GM12875 (cell line): ENCODE results near the gene SYT6.

Experiments
- H3K4me3 ChIP-seq: one replicate; pipeline ENCODE4 v1.5.1; 2011; ENCODE audit warnings: low read depth, low read length, control low read depth
- TF ChIP-seq, protein P1 (sequence below): IDR thresholded peaks from 2 replicates; pipeline ENCODE4 v1.5.1; 2011; ENCODE audit warnings: low read depth, mild to moderate bottlenecking, control low read depth, inconsistent platforms, low read length, moderate library complexity, borderline replicate concordance; ENCODE audit not compliant: insufficient read depth

SYT6 gene

DNA sequence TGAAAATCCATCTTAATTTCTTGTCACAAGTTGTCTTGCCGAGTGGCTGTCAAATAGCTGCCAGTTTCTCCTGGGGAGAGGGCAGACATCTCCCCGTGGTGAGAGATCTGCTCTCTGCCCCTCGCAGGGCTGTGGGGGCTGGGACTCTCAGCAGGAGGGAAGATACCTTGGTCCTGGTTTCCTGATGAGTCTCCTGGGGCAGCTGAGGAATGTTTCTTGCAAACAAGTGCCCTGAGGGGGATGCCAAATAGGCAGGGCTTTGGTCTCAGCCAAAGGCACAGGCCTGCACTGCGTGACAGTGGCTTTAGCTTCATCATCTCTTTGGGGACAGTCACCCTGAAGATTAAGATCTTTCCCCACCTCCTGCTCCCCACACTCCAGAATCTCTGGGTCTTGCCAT, 40.9 kb downstream of the SYT6 start:
- no peak overlapping the region for H3K4me3 ChIP-seq
- TF ChIP-seq, protein P1, sequence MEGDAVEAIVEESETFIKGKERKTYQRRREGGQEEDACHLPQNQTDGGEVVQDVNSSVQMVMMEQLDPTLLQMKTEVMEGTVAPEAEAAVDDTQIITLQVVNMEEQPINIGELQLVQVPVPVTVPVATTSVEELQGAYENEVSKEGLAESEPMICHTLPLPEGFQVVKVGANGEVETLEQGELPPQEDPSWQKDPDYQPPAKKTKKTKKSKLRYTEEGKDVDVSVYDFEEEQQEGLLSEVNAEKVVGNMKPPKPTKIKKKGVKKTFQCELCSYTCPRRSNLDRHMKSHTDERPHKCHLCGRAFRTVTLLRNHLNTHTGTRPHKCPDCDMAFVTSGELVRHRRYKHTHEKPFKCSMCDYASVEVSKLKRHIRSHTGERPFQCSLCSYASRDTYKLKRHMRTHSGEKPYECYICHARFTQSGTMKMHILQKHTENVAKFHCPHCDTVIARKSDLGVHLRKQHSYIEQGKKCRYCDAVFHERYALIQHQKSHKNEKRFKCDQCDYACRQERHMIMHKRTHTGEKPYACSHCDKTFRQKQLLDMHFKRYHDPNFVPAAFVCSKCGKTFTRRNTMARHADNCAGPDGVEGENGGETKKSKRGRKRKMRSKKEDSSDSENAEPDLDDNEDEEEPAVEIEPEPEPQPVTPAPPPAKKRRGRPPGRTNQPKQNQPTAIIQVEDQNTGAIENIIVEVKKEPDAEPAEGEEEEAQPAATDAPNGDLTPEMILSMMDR: no peak

DNA sequence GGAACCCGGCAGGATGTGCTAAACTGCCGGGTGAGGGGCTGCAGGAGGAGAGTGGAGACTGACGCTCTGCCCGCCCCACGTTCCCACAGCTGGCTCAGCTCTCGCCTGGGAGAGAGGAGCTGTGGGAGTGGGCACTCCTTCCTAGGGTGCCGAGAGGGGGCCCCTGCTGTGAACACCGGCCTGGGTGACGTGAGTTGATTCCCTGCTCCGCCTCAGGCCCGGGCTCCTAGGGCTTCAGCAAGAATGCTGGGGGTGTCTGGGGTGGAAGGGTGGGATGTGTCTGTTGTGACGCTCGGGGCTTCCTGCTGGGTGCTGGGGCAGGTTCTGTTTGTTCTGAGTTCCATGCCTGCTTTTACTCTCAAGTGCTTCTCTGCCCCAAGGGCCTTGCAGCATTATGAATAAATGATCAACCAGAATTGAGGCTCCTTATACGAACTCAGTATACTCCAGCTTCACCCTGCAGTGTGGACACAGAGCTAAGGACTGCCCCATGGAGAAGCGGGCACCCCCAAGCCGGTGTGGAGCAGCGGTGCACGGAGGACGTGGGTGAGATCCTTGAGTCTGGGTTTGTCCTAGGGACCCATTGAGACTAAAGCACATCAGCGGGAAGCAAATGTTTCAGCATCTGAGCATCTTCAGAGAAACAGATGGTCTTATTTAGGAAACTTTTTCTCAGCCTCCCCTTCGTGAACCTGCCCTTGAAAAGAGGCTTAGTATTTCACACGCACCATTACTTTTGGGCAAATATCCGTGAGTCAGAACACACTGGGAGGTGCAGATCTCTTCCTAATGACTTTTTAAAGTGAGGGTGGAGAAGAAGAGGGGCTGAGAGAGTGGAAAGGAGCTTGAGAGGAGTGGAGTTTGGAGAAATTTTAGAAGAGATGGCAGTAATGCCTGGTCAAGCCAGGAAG, 41.7 kb downstream of the SYT6 start:
- TF ChIP-seq, protein P1: no peak
- no peak overlapping the region for H3K4me3 ChIP-seq

DNA sequence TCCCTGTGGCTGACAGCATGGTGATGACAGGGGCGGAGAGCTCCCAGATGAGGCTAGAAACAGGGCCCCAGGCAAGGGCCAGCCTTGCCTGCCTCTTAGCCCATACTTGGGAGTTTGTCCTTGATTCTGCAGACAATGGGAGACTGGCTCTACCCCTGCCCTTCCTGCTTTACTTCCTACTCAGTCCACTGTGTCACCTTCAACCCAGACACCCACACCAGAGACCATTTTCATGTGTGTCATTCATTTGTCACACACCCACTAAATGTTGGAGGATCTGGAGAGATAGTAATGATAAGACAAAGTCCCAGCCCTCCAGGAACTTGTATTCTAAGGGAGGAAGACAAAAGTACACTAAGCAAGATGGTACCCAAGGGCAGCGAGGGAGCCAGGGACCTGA, 43.7 kb downstream of the SYT6 start:
- TF ChIP-seq, protein P1: no peak
- no peak overlapping the region for H3K4me3 ChIP-seq

DNA sequence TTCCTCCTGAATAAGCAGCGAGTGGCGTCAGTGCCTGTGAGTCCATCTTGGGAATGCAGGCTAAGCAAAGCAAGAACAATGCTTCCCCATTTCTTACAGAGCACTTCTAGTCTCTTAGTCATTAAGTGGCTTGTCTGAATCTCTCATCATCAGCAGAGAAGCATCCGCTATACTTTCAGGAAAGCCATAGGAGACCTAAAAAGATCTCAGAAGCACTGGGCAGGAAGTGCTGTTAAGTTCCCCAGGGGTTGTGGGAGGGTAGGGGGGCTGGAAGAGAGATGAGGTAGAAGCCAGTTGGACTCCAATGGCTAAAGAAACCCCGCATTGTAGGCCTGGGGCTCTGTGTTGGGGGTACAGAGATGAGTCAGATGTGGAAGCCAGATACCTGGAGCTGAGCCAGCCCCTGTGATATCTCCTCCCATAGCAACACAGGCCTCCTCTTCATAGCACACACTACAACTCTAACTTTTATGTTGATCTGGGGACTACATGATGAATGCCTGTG, 44.9 kb downstream of the SYT6 start:
- TF ChIP-seq, protein P1: no peak
- no peak overlapping the region for H3K4me3 ChIP-seq

DNA sequence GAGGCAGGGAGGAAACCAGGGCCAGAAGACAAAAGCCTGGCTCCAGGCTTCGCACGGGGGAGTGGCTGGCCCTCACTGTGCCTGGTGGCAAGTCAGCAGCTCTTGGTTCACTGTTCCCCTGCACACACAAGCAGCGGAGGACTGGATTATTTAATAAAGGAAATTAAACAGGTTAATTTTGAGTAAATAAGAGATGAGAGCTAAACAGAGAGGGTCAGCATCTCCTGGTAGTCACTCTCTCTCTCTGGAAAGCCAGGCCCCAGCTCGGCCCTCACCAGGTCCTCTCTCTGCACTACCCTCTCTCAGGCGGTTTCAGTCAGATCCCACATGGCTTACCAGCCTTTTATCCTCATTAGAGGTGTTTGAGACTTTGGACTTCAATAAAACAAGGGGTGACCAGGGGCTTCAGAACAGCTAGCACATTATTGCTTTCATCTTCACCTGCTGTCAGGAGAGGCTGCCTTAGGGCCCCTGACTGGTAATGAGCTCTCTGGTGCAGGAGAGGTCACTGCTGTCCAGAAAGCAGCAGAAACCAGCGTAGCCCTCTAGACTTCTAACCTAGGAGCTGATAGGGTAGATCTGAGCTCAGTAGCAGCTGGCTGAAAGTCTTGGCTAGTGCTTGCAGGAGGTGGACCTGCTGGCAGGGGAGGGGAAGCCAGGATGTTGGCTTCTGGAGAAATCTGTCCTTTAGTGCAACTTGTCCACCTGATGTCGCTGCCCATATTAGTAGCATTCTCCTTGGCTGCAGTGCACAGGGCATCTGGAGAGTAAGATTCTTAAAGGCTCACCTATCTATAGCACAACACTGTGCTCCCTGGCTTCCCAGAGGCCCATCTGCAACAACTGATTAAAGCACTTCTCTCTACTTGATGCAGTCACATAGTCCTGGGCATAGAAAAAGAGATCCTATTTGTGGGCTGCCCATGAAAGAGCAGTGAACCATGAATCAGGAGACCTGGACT, 45.9 kb downstream of the SYT6 start:
- no peak overlapping the region for H3K4me3 ChIP-seq
- TF ChIP-seq, protein P1: no peak

DNA sequence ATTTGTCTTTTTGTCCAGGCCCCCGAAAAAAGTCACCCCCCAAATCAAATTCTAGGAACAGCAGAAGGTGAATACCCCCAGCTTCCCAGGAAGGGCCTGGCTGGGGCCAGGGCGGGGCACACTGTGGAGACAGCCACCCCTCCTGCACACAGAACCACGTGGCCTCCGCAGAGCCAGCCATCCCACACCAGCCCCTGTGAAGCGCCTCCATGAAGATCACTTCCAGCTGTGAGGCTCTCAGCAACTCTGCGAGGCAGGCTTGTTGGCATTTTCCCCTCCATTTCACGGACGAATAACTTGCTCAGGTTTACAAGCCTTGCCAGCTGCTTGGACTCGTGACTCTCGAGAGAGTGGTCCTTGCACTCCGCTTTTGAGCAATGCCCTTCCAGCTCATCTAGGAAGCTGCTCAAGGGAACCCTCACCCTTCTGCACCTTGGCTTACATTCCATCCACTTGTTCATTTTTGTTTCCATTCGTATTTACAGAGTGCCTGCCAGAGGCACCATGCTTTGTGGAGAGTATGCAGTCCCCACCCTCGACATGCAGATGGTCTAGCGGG, 48.2 kb downstream of the SYT6 start:
- TF ChIP-seq, protein P1: no peak
- H3K4me3 ChIP-seq: no peak overlapping the region
